ENCODE results near the gene CLTCL1. TPM values are rescaled to one million over a fixed set of nuclear protein-coding genes. Genes with fewer than 3 reads are reported as not detected.
"Not testable (repeated sequence)": the region's sequence is repeated elsewhere in the genome, so short reads cannot be mapped to it uniquely, and the experiment has no call there.

CLTCL1 gene
- total RNA-seq, 1 donor from 2014 or later = 13.7 TPM

- Histone ChIP-seq H3K27me3 (ENCODE audit: control insufficient read depth, insufficient read depth, low read length) (no peaks in the 10 kb centered on the region), H3K4me3 (ENCODE audit: low read depth, low read length) (no peak overlapping the region), H3K36me3 (ENCODE audit: control insufficient read depth, insufficient read depth, low read length) (no peaks in the 10 kb centered on the region)
- TF ChIP-seq, protein P1, sequence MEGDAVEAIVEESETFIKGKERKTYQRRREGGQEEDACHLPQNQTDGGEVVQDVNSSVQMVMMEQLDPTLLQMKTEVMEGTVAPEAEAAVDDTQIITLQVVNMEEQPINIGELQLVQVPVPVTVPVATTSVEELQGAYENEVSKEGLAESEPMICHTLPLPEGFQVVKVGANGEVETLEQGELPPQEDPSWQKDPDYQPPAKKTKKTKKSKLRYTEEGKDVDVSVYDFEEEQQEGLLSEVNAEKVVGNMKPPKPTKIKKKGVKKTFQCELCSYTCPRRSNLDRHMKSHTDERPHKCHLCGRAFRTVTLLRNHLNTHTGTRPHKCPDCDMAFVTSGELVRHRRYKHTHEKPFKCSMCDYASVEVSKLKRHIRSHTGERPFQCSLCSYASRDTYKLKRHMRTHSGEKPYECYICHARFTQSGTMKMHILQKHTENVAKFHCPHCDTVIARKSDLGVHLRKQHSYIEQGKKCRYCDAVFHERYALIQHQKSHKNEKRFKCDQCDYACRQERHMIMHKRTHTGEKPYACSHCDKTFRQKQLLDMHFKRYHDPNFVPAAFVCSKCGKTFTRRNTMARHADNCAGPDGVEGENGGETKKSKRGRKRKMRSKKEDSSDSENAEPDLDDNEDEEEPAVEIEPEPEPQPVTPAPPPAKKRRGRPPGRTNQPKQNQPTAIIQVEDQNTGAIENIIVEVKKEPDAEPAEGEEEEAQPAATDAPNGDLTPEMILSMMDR (IDR thresholded peaks at IDR 0.05; ENCODE audit: insufficient read depth, low read length, severe bottlenecking) = no peak
- no peak for DNase-seq (ENCODE audit: low read depth)
- FAIRE-seq = no peak
Measured at GRCh38 chr22:19319281-19319680, 27.8 kb upstream of the CLTCL1 start.

GRCh38 chr22:19317865-19318264, 26.3 kb upstream of the CLTCL1 start:
- TF ChIP-seq, protein P1 (IDR thresholded peaks at IDR 0.05; ENCODE audit: insufficient read depth, low read length, severe bottlenecking) = no peak
- Histone ChIP-seq H3K4me3 (ENCODE audit: low read depth, low read length) (no peak overlapping the region), H3K27me3 (ENCODE audit: control insufficient read depth, insufficient read depth, low read length) (no peaks in the 10 kb centered on the region), H3K36me3 (ENCODE audit: control insufficient read depth, insufficient read depth, low read length) (no peaks in the 10 kb centered on the region)
- DNase-seq (ENCODE audit: low read depth) (no peak), FAIRE-seq (no peak)

GRCh38 chr22:19307872-19308271, 16.4 kb upstream of the CLTCL1 start:
- H3K4me3 ChIP-seq (ENCODE audit: low read depth, low read length) = no peak overlapping the region
- TF ChIP-seq, protein P1 (IDR thresholded peaks at IDR 0.05; ENCODE audit: insufficient read depth, low read length, severe bottlenecking) = no peak
- FAIRE-seq (no peak), DNase-seq (ENCODE audit: low read depth) (no peak)
- H3K36me3 ChIP-seq (ENCODE audit: control insufficient read depth, insufficient read depth, low read length) = no peaks in the 10 kb centered on the region
- H3K27me3 ChIP-seq (ENCODE audit: control insufficient read depth, insufficient read depth, low read length) = no peaks in the 10 kb centered on the region

DNA sequence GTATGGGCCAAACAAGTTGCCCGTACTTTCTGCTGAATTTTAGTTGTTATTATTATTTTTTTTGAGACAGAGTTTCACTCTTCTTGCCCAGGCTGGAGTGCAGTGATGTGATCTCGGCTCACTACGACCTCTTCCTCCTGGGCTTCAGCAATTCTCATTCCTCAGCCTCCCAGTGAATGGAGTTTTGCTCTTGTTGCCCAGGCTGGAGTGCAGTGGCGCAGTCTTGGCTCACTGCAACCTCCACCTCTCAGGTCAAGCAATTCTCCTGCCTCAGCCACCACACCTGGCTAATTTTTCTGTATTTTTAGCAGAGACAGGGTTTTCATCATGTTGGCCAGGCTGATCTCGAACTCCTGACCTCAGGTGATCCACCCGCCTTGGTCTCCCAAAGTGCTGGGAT, 15.0 kb upstream of the CLTCL1 start:
- H3K27me3 ChIP-seq (ENCODE audit: control insufficient read depth, insufficient read depth, low read length); FAIRE-seq; H3K36me3 ChIP-seq (ENCODE audit: control insufficient read depth, insufficient read depth, low read length); DNase-seq (ENCODE audit: low read depth); H3K4me3 ChIP-seq (ENCODE audit: low read depth, low read length): not testable (repeated sequence)

- Histone ChIP-seq H3K27me3 (ENCODE audit: control insufficient read depth, insufficient read depth, low read length) (no peaks in the 10 kb centered on the region), H3K36me3 (ENCODE audit: control insufficient read depth, insufficient read depth, low read length) (no peaks in the 10 kb centered on the region), H3K4me3 (ENCODE audit: low read depth, low read length) (no peak overlapping the region)
- TF ChIP-seq, protein P1 (IDR thresholded peaks at IDR 0.05; ENCODE audit: insufficient read depth, low read length, severe bottlenecking) = no peak
- no peak for DNase-seq (ENCODE audit: low read depth)
- FAIRE-seq = no peak
Measured at GRCh38 chr22:19304547-19304946, 13.0 kb upstream of the CLTCL1 start.

- FAIRE-seq = no peak
- H3K27me3 ChIP-seq (ENCODE audit: control insufficient read depth, insufficient read depth, low read length) = no peaks in the 10 kb centered on the region
- TF ChIP-seq, protein P1 (IDR thresholded peaks at IDR 0.05; ENCODE audit: insufficient read depth, low read length, severe bottlenecking) = no peak
- no peak for DNase-seq (ENCODE audit: low read depth)
- no peaks in the 10 kb centered on the region for H3K36me3 ChIP-seq (ENCODE audit: control insufficient read depth, insufficient read depth, low read length)
- H3K4me3 ChIP-seq (ENCODE audit: low read depth, low read length) = no peak overlapping the region
Measured at GRCh38 chr22:19303785-19304184, 12.3 kb upstream of the CLTCL1 start.
